Mucosa of descending colon (tissue), 3 donors: ENCODE results near the gene YBX2. TPM values are rescaled to one million over a fixed set of nuclear protein-coding genes. Genes with fewer than 3 reads are reported as not detected.

Experiments
- ATAC-seq: fragments of 200-7000 bp; cut with Tn5 transposase; one replicate; pipeline ENCODE4 v1.9.1; 2020; ENCODE audit warnings: mild to moderate bottlenecking, moderate library complexity
- DNase-seq, 3 donors: peaks; one replicate each; pipeline ENCODE4 v3.0.0-alpha.2; 2020
- H3K36me3 ChIP-seq: fragments of 200-600 bp; one replicate; pipeline ENCODE4 v1.8.0; 2021; ENCODE audit warnings: low read depth, mild to moderate bottlenecking
- H3K4me1 ChIP-seq: fragments of 200-600 bp; one replicate; pipeline ENCODE4 v1.8.0; 2021; ENCODE audit warnings: low read depth, mild to moderate bottlenecking
- H3K4me3 ChIP-seq: fragments of 200-600 bp; one replicate; pipeline ENCODE4 v1.8.0; 2021; ENCODE audit warnings: mild to moderate bottlenecking
- H3K9me3 ChIP-seq: fragments of 200-600 bp; one replicate; pipeline ENCODE4 v1.8.0; 2021; ENCODE audit warnings: mild to moderate bottlenecking
- intact Hi-C, 2 donors: fragments of 100-400 bp; cut with DNase I in 1 of 2; cut with micrococcal nuclease in 1 of 2; formaldehyde crosslinking; loops; one replicate each; pipeline versions ENCODE4 v1.11.0 to v1.11.1; 2022; cut with DNase I, micrococcal nuclease
- total RNA-seq, 3 donors: library from RNA; stranded (reverse); fragmentation: NEBNext Ultra II Directional in 2 of 3; extraction: Animal tissue kit (Norgen Biotek cat#: 25700) in 2 of 3; gene quantifications; one replicate each; pipeline versions ENCODE4 v1.2.1 to v1.2.4, GENCODE V29; 2021 to 2023
- TF ChIP-seq, protein P1 (sequence below): fragments of 200-600 bp; IDR thresholded peaks from one replicate; pipeline ENCODE4 v1.8.0; 2022; ENCODE audit warnings: antibody characterized with exemption, mild to moderate bottlenecking
- donor health status: DM: no; HTN: no; CAD: no; lungs with moderate emphysema.
- donor health status: DM: no; HTN: no; CAD: no.
- donor health status: DM: no; HTN: yes; CAD: no.

YBX2 gene
- total RNA-seq, 3 donors from 2014 or later, result 17.9 to 71.4 (median 37.8) TPM

DNA sequence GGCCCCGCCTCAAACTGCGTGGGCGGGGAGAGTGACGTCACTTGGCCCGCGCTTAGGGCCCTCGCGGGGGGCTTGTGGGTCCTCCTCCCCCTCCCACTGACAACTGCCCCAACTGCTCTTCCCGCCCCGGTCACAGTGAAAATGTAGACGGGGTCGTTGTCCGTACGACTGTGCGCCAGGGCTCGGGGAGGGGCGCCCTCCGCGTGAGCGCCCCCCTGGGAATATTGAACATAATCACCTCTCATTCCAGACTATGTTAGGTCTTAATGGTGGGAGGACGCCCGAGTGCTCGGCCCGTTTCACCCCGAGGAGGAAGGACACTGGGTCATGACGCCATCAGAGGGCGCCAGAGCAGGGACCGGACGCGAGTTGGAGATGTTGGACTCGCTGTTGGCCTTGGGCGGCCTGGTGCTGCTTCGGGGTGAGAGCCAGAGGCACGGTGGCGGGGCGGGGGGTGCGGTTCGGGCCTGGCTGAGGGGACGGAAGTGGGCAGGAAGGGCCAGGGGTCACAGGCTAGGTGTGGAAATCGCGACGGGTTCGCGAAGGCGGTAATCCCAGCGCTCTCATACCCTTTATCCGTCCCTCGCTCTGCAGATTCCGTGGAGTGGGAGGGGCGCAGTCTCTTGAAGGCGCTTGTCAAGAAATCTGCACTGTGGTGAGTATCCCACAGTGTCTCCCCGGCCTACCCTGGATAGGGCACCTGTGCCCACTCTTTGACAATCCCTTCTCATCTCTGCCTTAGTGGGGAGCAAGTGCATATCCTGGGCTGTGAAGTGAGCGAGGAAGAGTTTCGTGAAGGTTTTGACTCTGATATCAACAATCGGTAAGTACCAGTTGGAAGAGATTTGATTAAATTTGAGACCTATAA, 42.0 kb downstream of the YBX2 start, which contains the start of gene ELP5:
ELP5 (plus strand) TSS at position 40 of the 868 bp plus-strand sequence; CDS start at position 376, 336 bp downstream.
- TF ChIP-seq, protein P1, sequence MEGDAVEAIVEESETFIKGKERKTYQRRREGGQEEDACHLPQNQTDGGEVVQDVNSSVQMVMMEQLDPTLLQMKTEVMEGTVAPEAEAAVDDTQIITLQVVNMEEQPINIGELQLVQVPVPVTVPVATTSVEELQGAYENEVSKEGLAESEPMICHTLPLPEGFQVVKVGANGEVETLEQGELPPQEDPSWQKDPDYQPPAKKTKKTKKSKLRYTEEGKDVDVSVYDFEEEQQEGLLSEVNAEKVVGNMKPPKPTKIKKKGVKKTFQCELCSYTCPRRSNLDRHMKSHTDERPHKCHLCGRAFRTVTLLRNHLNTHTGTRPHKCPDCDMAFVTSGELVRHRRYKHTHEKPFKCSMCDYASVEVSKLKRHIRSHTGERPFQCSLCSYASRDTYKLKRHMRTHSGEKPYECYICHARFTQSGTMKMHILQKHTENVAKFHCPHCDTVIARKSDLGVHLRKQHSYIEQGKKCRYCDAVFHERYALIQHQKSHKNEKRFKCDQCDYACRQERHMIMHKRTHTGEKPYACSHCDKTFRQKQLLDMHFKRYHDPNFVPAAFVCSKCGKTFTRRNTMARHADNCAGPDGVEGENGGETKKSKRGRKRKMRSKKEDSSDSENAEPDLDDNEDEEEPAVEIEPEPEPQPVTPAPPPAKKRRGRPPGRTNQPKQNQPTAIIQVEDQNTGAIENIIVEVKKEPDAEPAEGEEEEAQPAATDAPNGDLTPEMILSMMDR, result peak; percentile 45
- ATAC-seq (peak; percentile 78), DNase-seq (peak; percentile 96 to 97 (median 96))
- peak within 1 kb of the TSS; percentile 85 for H3K4me3 ChIP-seq
- H3K36me3 ChIP-seq, result no peaks in the 10 kb centered on the region
- H3K4me1 ChIP-seq, result peaks cover 27% of the 10 kb centered on the region
- intact Hi-C loops, result no loop called here
- no peaks in the 10 kb centered on the region for H3K9me3 ChIP-seq

DNA sequence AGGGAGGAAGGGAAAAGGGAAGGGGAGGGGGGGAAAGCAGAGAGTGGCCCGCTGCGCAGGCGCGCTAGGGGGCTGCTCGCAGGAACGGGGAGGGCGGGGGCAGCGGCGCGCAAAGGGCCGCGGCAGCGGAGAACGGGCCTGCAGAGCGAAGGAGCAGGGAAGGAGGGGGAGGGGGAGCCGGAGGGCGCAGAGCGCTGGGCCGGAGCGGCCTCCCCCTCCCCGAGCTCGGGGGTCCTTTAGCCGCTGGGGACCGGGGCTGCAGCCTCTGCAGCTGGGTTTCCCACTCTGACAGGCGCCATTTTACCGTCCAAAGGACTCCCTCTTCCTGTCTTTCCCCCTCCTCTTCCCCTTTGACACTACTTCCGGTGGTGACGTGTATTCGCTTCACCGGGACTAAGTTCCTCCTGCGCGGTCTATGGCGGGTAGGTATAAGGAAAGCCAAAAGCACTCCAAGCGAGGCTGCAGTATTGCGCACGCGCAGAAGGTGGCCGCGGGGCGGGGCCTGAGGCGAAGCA, 42.7 kb downstream of the YBX2 start, which contains the start of gene CTDNEP1:
CTDNEP1 (minus strand) TSS at position 74 of the 515 bp plus-strand sequence. CDS start 438 bp downstream, outside the sequence.
- H3K36me3 ChIP-seq, result no peaks in the 10 kb centered on the region
- TF ChIP-seq, protein P1, result no peak
- peak; percentile 98 to 99 (median 98) for DNase-seq
- H3K9me3 ChIP-seq, result no peaks in the 10 kb centered on the region
- ATAC-seq, result peak; percentile 82
- peaks cover 24% of the 10 kb centered on the region for H3K4me1 ChIP-seq
- intact Hi-C loops, result no loop called here
- peak within 1 kb of the TSS; percentile 85 for H3K4me3 ChIP-seq

GRCh38 chr17:7250695-7251627, 43.5 kb downstream of the YBX2 start:
- peaks cover 24% of the 10 kb centered on the region for H3K4me1 ChIP-seq
- peak; percentile 0 for ATAC-seq
- peak overlapping the region; percentile 85 for H3K4me3 ChIP-seq
- intact Hi-C loops, result no loop called here
- H3K36me3 ChIP-seq, result no peaks in the 10 kb centered on the region
- no peaks in the 10 kb centered on the region for H3K9me3 ChIP-seq
- TF ChIP-seq, protein P1, result no peak
- peak; percentile 57 to 77 (median 66) for DNase-seq

DNA sequence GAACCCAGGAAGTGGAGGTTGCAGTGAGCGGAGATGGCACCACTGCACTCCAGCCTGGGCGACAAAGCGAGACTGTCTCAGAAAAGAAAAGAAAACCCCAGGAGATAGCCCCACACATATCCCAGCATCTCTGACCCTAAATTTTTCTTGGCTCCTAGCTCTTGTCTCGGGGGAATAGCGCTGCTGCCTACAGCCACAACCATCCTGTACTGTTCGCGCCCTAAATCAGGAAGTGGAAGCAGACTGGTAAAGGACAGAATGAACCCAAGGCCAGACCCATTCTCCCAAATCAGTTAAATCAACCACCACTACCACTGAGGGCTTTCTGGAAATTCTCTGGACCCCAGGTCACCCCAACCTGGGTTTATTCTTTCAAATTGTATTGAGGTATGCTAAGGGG, 44.6 kb downstream of the YBX2 start:
- Histone ChIP-seq H3K36me3 (no peaks in the 10 kb centered on the region), H3K4me3 (no peak overlapping the region), H3K4me1 (peaks cover 24% of the 10 kb centered on the region), H3K9me3 (no peaks in the 10 kb centered on the region)
- DNase-seq (no peak), ATAC-seq (no peak)
- intact Hi-C loops, result no loop called here
- TF ChIP-seq, protein P1, result no peak

DNA sequence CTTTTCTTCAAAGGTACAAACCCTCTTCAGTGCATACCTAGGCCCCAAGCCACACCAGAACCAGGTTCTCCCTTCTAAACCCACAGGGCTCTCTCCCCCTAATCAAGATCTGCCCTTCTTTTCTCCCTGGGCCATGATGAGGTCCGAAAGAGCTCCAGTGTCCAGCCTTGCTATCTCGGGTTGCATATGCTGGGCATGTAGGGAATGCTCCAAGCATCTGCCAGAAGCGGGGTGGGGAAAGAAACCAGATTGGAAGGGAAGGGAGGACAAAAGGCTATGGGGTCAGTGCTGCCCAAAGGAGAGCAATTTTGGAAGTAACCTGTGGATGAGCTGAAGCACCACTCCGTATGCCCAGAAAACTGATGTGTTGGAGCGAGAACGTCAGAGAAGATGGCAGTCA, 45.2 kb downstream of the YBX2 start:
- DNase-seq (no peak), ATAC-seq (no peak)
- H3K4me3 ChIP-seq, result no peak overlapping the region
- TF ChIP-seq, protein P1, result no peak
- H3K36me3 ChIP-seq, result no peaks in the 10 kb centered on the region
- intact Hi-C loops, result no loop called here
- peaks cover 24% of the 10 kb centered on the region for H3K4me1 ChIP-seq
- no peaks in the 10 kb centered on the region for H3K9me3 ChIP-seq
